Transverse colon (tissue), 4 donors: ENCODE results near the gene SPHK1. TPM values are rescaled to one million over a fixed set of nuclear protein-coding genes. Genes with fewer than 3 reads are reported as not detected.

ENCODE experiments used
- DNase-seq: peaks from one replicate; pipeline ENCODE4 v3.0.0-alpha.2; 2019
- H3K27ac ChIP-seq, 4 donors: fragments of 200-600 bp; sonication (generic); 2 replicates each; pipeline ENCODE4 v1.5.1; 2016 to 2018; ENCODE audit warnings: inconsistent platforms in 4 of 4
- H3K27me3 ChIP-seq: fragments of 200-600 bp; sonication (generic); 2 replicates; pipeline ENCODE4 v1.5.1; 2017; ENCODE audit warnings: inconsistent platforms
- H3K36me3 ChIP-seq, 4 donors: fragments of 200-600 bp; sonication (generic); 2 replicates each; pipeline ENCODE4 v1.5.1; 2017 to 2019; ENCODE audit warnings: inconsistent platforms in 4 of 4
- H3K4me1 ChIP-seq, 4 donors: fragments of 200-600 bp; sonication (generic); 2 replicates each; pipeline ENCODE4 v1.5.1; 2017 to 2020; ENCODE audit warnings: inconsistent platforms in 4 of 4
- H3K4me3 ChIP-seq, 4 donors: fragments of 200-600 bp; sonication (generic); 1 replicate in 1 of 4; 2 replicates in 3 of 4; pipeline versions ENCODE4 v1.5.1 to v1.6.1; 2017 to 2019; ENCODE audit warnings: inconsistent platforms in 4 of 4
- H3K9me3 ChIP-seq, 2 donors: fragments of 200-600 bp; sonication (generic); 2 replicates each; pipeline ENCODE4 v1.5.1; 2017 to 2019; ENCODE audit warnings: inconsistent platforms in 2 of 2
- CTCF ChIP-seq, 5 experiments: fragments of 200-600 bp in 3 of 5; fragments of 450-650 bp in 2 of 5; sonication (generic) in 3 of 5; IDR thresholded peaks; 1 replicate in 2 of 5; 2 replicates in 3 of 5; pipeline ENCODE4 v1.5.1; 2016 to 2017; ENCODE audit warnings: antibody characterized with exemption in 5 of 5, inconsistent platforms in 3 of 5, mild to moderate bottlenecking in 2 of 5, moderate library complexity in 1 of 5
- EP300 ChIP-seq: sonication (generic); formaldehyde crosslinking; IDR thresholded peaks from one replicate; pipeline ENCODE4 v1.6.1; 2017; ENCODE audit warnings: antibody characterized with exemption, low read depth
- POLR2A ChIP-seq: fragments of 450-650 bp; IDR thresholded peaks from one replicate; pipeline ENCODE4 v1.6.1; 2016; ENCODE audit warnings: antibody characterized with exemption, mild to moderate bottlenecking, moderate library complexity
- POLR2AphosphoS5 ChIP-seq, 3 donors: sonication (generic); formaldehyde crosslinking; IDR thresholded peaks; one replicate each; pipeline ENCODE4 v1.6.1; 2016; ENCODE audit warnings: antibody characterized with exemption in 3 of 3
- WGBS, 2 donors: methylation state at CpG; one replicate each; pipeline ENCODE4 v1.1.5; 2018; ENCODE audit warnings: low coverage in 1 of 2; 5-methylcytosine and 5-hydroxymethylcytosine counted together
- in situ Hi-C, 4 donors: fragments of 200-750 bp; cut with MboI; loops; one replicate each; pipeline versions ENCODE4 v1.15.0 to v1.15.1; 2017; ENCODE audit warnings: low sequenced_read_pairs in 3 of 4, low pct_ligation_motif_present in 1 of 4, low pct_unique_long_range_greater_than_20kb in 1 of 4
- intact Hi-C: fragments of 100-400 bp; cut with DNase I; formaldehyde crosslinking; loops from one replicate; pipeline ENCODE4 v1.15.1; 2023; ENCODE audit warnings: low total_unique reads
- total RNA-seq, 4 donors: library from RNA; depleted of rRNA; stranded (reverse); fragments of >200 nt; gene quantifications; one replicate each; pipeline ENCODE4 v1.1.0, GENCODE V29; 2016

Gene SPHK1
- total RNA-seq, 4 donors from 2014 or later = 4.2 to 16.1 (median 6.8) TPM; not detected in 1

- intact Hi-C loops (no loop called here), in situ Hi-C loops (no loop called here)
- Histone ChIP-seq H3K36me3 (no peaks in the 10 kb centered on the region), H3K4me3 (no peak overlapping the region), H3K4me1 (peaks cover 0 to 23% (median 11%) of the 10 kb centered on the region in 4 donors), H3K27me3 (no peaks in the 10 kb centered on the region), H3K27ac (no peak overlapping the region), H3K9me3 (no peaks in the 10 kb centered on the region)
- 60 to 71% methylated on average over 6 to 11 of the region's 11 CpGs for WGBS, 2 donors
- DNase-seq = no peak
- TF ChIP-seq EP300 (no peak), POLR2AphosphoS5 (IDR thresholded peaks at IDR 0.05) (no peak), POLR2A (no peak), CTCF (IDR thresholded peaks at IDR 0.05) (no peak)
Observed at GRCh38 chr17:76417499-76418143, 33.2 kb downstream of the SPHK1 start.

GRCh38 chr17:76419576-76420260 is 35.3 kb downstream of the SPHK1 start:
- Histone ChIP-seq H3K4me1 (peaks cover 0 to 18% (median 9%) of the 10 kb centered on the region in 4 donors), H3K9me3 (no peaks in the 10 kb centered on the region), H3K27ac (no peak overlapping the region), H3K4me3 (no peak overlapping the region), H3K27me3 (no peaks in the 10 kb centered on the region), H3K36me3 (no peaks in the 10 kb centered on the region)
- no peak for TF ChIP-seq CTCF (IDR thresholded peaks at IDR 0.05)
- TF ChIP-seq POLR2AphosphoS5 (IDR thresholded peaks at IDR 0.05) = no peak
- TF ChIP-seq EP300 = no peak
- no peak for TF ChIP-seq POLR2A
- DNase-seq = no peak
- 80 to 85% methylated on average over 3 to 15 of the region's 17 CpGs for WGBS, 2 donors
- in situ Hi-C loops (no loop called here), intact Hi-C loops (no loop called here)

GRCh38 chr17:76420356-76421043 is 36.1 kb downstream of the SPHK1 start:
- H3K9me3 ChIP-seq = no peaks in the 10 kb centered on the region
- H3K36me3 ChIP-seq = no peaks in the 10 kb centered on the region
- in situ Hi-C loops (no loop called here), intact Hi-C loops (no loop called here)
- H3K4me1 ChIP-seq = peaks cover 0 to 15% (median 7%) of the 10 kb centered on the region in 4 donors
- H3K27me3 ChIP-seq = no peaks in the 10 kb centered on the region
- DNase-seq = no peak
- H3K27ac ChIP-seq = no peak overlapping the region
- no peak overlapping the region for H3K4me3 ChIP-seq
- WGBS, 2 donors = 69 to 75% methylated on average over 1 to 10 of the region's 10 CpGs
- TF ChIP-seq CTCF (IDR thresholded peaks at IDR 0.05) = no peak
- no peak for TF ChIP-seq POLR2A
- no peak for TF ChIP-seq POLR2AphosphoS5 (IDR thresholded peaks at IDR 0.05)
- TF ChIP-seq EP300 = no peak

- peaks cover 0 to 15% (median 7%) of the 10 kb centered on the region in 4 donors for H3K4me1 ChIP-seq
- TF ChIP-seq POLR2AphosphoS5 (IDR thresholded peaks at IDR 0.05) (no peak), POLR2A (no peak), CTCF (IDR thresholded peaks at IDR 0.05) (no peak), EP300 (no peak)
- in situ Hi-C loops = no loop called here
- intact Hi-C loops = no loop called here
- no peak overlapping the region for H3K4me3 ChIP-seq
- DNase-seq = no peak
- no peaks in the 10 kb centered on the region for H3K27me3 ChIP-seq
- H3K36me3 ChIP-seq = no peaks in the 10 kb centered on the region
- H3K27ac ChIP-seq = no peak overlapping the region
- no peaks in the 10 kb centered on the region for H3K9me3 ChIP-seq
- 59% methylated on average over 7 of the region's 7 CpGs; no CpG with 5 or more reads in 1 of the 2 donors for WGBS, 2 donors
Observed at GRCh38 chr17:76421044-76421407, 36.6 kb downstream of the SPHK1 start.
